Measurements from ENCODE around the gene GTPBP1. TPM values are rescaled to one million over a fixed set of nuclear protein-coding genes. Genes with fewer than 3 reads are reported as not detected.

GTPBP1 gene
- total and polyA plus RNA-seq, 8 donors = 42.3 to 51.0 (median 46.3) TPM

DNA sequence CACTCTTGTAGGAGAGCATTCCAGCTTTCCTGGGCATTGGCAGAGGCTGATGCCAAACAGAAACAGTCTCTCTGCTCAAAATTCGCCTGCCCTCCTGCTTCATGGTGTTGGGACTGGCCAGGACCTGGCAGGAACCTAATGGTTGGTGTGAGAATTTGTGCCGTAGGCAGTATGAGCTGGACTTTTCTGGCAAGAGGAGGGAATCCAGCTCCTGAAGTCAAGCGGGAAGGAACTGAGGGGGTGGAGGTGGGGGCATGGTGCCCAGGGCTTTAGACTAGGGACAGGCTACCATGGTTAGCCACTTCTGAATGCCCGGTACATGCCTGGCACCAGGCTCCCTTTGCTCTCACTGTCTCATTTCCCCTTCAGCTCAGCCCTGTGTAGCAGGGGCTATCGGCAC, 30.9 kb upstream of the GTPBP1 start:
- DNase-seq (no peak), ATAC-seq (no peak)
- intact Hi-C loops (cut with DNase I) = no loop called here
- H3K4me3 ChIP-seq = no peak overlapping the region
- no peak overlapping the region for H3K27ac ChIP-seq
- H3K27me3 ChIP-seq = no peaks in the 10 kb centered on the region
- TF ChIP-seq, protein P1, sequence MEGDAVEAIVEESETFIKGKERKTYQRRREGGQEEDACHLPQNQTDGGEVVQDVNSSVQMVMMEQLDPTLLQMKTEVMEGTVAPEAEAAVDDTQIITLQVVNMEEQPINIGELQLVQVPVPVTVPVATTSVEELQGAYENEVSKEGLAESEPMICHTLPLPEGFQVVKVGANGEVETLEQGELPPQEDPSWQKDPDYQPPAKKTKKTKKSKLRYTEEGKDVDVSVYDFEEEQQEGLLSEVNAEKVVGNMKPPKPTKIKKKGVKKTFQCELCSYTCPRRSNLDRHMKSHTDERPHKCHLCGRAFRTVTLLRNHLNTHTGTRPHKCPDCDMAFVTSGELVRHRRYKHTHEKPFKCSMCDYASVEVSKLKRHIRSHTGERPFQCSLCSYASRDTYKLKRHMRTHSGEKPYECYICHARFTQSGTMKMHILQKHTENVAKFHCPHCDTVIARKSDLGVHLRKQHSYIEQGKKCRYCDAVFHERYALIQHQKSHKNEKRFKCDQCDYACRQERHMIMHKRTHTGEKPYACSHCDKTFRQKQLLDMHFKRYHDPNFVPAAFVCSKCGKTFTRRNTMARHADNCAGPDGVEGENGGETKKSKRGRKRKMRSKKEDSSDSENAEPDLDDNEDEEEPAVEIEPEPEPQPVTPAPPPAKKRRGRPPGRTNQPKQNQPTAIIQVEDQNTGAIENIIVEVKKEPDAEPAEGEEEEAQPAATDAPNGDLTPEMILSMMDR (IDR thresholded peaks at IDR 0.05) = no peak
- peaks cover 0 to 33% of the 10 kb centered on the region in 2 donors for H3K36me3 ChIP-seq
- H3K4me1 ChIP-seq = no peaks in the 10 kb centered on the region
- no peaks in the 10 kb centered on the region for H3K9me3 ChIP-seq

DNA sequence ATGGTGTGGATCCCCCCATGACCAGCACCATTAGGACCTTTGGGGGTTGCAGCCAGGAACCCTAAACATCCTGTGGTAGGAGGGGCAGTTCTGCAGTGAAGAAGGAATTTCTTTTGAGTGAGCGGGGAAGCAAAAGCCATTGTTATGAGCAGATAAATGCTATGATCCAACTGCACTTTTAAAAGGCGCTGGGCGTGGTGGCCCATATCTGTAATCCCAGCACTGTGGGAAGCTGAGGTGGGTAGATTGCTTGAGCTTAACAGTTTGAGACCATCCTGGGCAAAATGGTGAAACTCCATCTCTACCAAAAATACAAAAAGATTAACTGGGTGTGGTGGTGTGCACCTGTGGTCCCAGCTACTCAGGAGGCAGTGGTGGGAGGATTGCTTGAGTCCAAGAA, 29.9 kb upstream of the GTPBP1 start:
- ATAC-seq (no peak), DNase-seq (no peak)
- Histone ChIP-seq H3K4me3 (no peak overlapping the region), H3K27ac (no peak overlapping the region), H3K36me3 (peaks cover 0 to 30% of the 10 kb centered on the region in 2 donors), H3K9me3 (no peaks in the 10 kb centered on the region), H3K27me3 (no peaks in the 10 kb centered on the region), H3K4me1 (no peaks in the 10 kb centered on the region)
- TF ChIP-seq, protein P1 (IDR thresholded peaks at IDR 0.05) = no peak
- intact Hi-C loops (cut with DNase I) = no loop called here

DNA sequence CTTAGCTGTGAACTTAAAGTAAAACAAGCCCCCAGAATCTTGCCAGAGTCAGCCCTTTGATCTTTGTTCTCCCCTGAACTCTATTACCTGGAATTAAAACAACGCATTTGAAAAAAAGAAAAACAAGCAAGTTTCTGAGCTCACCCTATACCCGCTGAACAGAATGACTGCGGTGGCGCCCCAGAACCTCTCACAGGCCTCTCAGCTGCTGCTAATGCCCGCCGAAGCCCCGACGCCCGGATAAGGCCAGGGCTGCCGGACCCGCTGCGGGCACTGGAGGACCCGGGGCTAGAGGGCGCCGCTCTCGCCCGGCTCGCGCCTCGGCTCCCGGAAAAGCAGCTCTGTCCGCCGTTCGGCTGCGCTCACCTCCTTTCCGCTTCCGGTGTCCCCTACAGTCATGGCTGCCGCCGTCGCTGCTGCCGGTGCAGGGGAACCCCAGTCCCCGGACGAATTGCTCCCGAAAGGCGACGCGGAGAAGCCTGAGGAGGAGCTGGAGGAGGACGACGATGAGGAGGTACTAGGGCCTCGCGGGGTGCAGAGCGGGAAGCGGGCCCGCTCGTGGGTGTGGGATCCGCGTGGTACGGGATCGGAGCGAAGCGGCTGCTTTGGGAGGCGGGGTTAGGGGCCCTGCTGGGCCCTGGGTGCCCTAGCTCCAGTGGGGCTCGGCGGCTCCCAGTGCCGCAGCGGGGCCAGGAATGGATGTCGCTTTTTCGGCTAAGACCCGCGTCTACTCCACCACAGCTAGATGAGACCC, 24.0 kb upstream of the GTPBP1 start, which contains the start of gene TOMM22:
TOMM22 (plus strand) TSS at position 376 of the 754 bp plus-strand sequence; CDS start at position 398, 22 bp downstream.
- TF ChIP-seq, protein P1 (IDR thresholded peaks at IDR 0.05) = peak; percentile 36
- Histone ChIP-seq H3K4me1 (peaks cover 8 to 17% of the 10 kb centered on the region in 2 donors), H3K9me3 (no peaks in the 10 kb centered on the region), H3K4me3 (peak within 1 kb of the TSS; percentile 81 to 100), H3K36me3 (peaks cover 0 to 36% of the 10 kb centered on the region in 2 donors), H3K27ac (peak within 1 kb of the TSS; percentile 51 to 72), H3K27me3 (no peaks in the 10 kb centered on the region)
- DNase-seq (peak; percentile 81 to 99 (median 90)), ATAC-seq (peak; percentile 99)
- intact Hi-C loops (cut with DNase I) = no loop called here

DNA sequence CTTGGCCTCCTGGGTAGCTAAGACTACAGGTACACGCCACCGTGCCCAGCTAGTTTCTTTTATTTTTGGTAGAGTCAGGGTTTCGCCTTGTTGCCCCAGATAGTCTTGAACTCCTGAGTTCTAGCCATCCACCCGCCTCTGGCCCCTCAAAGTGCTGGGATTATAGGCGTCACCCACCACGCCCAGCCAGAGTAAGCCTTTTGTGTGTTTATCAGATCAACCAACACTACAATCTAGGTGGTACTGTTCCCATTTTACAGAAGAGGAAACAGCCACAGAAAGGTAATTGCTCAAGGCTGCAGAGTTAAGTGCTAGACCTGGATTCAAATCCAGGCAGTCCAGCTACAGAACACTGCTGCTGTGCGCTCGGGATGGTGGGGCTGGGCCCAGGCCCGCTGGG, 20.8 kb upstream of the GTPBP1 start:
- Histone ChIP-seq H3K27me3 (no peaks in the 10 kb centered on the region), H3K36me3 (peaks cover 0 to 64% of the 10 kb centered on the region in 2 donors), H3K4me1 (peaks cover 8 to 17% of the 10 kb centered on the region in 2 donors), H3K4me3 (no peak overlapping the region), H3K27ac (no peak overlapping the region), H3K9me3 (no peaks in the 10 kb centered on the region)
- ATAC-seq (no peak), DNase-seq (no peak)
- TF ChIP-seq, protein P1 (IDR thresholded peaks at IDR 0.05) = no peak
- intact Hi-C loops (cut with DNase I) = no loop called here

DNA sequence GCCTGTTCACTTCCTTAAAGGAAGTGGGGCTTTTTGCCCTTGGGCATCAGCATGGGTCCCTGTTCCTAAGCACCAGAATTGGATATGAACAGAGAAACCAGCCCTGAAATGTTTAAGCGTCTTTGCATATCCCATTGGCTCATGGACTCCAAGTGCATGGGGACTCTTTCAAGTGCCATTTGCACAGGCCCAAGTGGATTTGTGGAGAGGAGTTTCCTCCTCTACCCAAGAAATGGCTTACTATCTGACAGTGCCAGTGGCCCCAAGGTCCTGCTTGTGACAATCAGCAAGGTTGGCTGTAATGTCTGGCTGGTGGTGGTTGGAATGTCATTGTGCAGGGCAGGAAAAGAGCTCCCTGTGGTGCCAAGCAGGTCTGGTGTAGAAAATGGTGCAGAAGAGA, 20.0 kb upstream of the GTPBP1 start:
- ATAC-seq = no peak
- TF ChIP-seq, protein P1 (IDR thresholded peaks at IDR 0.05) = no peak
- intact Hi-C loops (cut with DNase I) = no loop called here
- H3K4me3 ChIP-seq = no peak overlapping the region
- H3K4me1 ChIP-seq = peaks cover 8 to 17% of the 10 kb centered on the region in 2 donors
- no peaks in the 10 kb centered on the region for H3K27me3 ChIP-seq
- no peak overlapping the region for H3K27ac ChIP-seq
- H3K36me3 ChIP-seq = peaks cover 0 to 72% of the 10 kb centered on the region in 2 donors
- no peaks in the 10 kb centered on the region for H3K9me3 ChIP-seq
- DNase-seq = no peak
